ENCODE results near the gene JMJD8. TPM values are rescaled to one million over a fixed set of nuclear protein-coding genes. Genes with fewer than 3 reads are reported as not detected.

Gene JMJD8
- total RNA-seq, 2 donors from 2014 or later, result 48.8 to 55.6 TPM

DNA sequence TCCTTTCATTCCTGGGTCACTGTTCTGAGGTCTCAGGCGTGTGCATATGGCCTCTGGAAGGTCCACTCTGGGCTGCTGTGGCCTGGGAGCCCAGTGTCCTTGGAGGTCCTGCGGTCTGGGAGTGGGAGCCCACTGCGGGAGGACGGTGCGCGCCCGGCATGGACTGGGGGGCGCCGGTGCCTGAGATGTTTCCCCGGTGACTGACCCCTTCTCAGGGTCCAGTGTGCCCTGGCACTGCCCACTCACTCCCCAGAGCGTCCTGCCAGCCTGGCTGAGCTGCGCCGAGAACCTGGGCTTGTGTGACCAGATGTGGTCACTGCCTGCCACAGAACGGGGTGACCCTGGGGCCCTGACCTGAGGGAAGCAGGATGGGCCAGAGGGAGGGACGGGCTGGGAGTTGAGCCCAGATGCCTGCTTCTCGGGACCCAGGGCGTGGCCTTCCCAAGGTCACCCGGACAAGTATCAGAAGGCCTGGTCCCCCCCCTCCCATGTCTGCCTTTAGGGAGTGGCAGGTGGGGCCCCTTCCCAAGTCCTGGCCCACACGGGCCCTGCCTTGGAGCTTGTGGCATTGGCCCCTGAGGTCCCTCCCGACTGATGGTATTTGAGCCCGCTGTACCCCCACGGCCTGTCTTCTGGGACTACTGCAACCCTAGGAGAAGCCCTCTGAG lies 9.8 kb downstream of the JMJD8 start:
- Histone ChIP-seq H3K36me3 (ENCODE audit: control insufficient read depth, insufficient read depth, low read length) (peaks cover 38% of the 10 kb centered on the region), H3K4me1 (ENCODE audit: control insufficient read depth, insufficient read depth, low read length) (no peaks in the 10 kb centered on the region), H3K9me3 (ENCODE audit: control insufficient read depth, low read length) (no peaks in the 10 kb centered on the region), H3K9ac (ENCODE audit: extremely low read depth, low read length, poor library complexity, severe bottlenecking) (no peak overlapping the region), H3K27ac (ENCODE audit: low read depth, low read length) (no peak overlapping the region), H3K4me3 (ENCODE audit: low read length) (no peak overlapping the region), H3K27me3 (ENCODE audit: control insufficient read depth, insufficient read depth, low read length, poor library complexity, severe bottlenecking) (no peaks in the 10 kb centered on the region)
- Mint-ChIP-seq H3K4me3 (peak overlapping the region; percentile 50), H3K36me3 (ENCODE audit: low read depth) (peaks cover 15% of the 10 kb centered on the region), H3K9me3 (no peaks in the 10 kb centered on the region), H3K4me1 (peaks cover 6% of the 10 kb centered on the region), H3K27ac (no peak overlapping the region), H3K27me3 (ENCODE audit: insufficient read depth) (no peaks in the 10 kb centered on the region)
- no peak for DNase-seq
- 90 to 91% methylated on average over 13 to 22 of the region's 22 CpGs for WGBS, 2 experiments (ENCODE audit: insufficient coverage in 1 of 2, insufficient read length in 1 of 2)
- TF ChIP-seq CTCF (conservative IDR thresholded peaks at IDR 0.05), result no peak

GRCh38 chr16:673399-673991 lies 10.6 kb downstream of the JMJD8 start:
- peaks cover 6% of the 10 kb centered on the region for H3K4me1 Mint-ChIP-seq

DNA sequence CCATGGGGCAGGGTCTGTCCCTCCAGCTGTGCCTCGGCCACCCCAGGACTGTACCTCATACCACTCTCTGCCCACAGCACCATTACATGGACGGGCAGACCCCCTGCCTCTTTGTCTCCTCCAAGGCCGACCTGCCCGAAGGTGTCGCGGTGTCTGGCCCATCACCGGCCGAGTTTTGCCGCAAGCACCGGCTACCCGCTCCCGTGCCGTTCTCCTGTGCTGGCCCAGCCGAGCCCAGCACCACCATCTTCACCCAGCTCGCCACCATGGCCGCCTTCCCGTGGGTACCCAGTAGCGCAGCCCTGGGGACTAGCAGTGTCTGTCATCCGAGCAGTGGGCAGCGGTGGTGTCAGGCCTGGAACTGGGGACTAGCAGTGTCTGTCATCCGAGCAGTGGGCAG lies 11.3 kb downstream of the JMJD8 start:
- no peak overlapping the region for H3K27ac Mint-ChIP-seq
- H3K9me3 ChIP-seq (ENCODE audit: control insufficient read depth, low read length), result no peaks in the 10 kb centered on the region
- no peak overlapping the region for H3K4me3 ChIP-seq (ENCODE audit: low read length)

More at GRCh38 chr16:673399-673991, 10.6 kb downstream of the JMJD8 start:
- H3K27ac Mint-ChIP-seq, result no peak overlapping the region
- Histone ChIP-seq H3K36me3 (ENCODE audit: control insufficient read depth, insufficient read depth, low read length) (peaks cover 40% of the 10 kb centered on the region), H3K9ac (ENCODE audit: extremely low read depth, low read length, poor library complexity, severe bottlenecking) (no peak overlapping the region), H3K27me3 (ENCODE audit: control insufficient read depth, insufficient read depth, low read length, poor library complexity, severe bottlenecking) (no peaks in the 10 kb centered on the region), H3K9me3 (ENCODE audit: control insufficient read depth, low read length) (no peaks in the 10 kb centered on the region), H3K4me3 (ENCODE audit: low read length) (no peak overlapping the region), H3K4me1 (ENCODE audit: control insufficient read depth, insufficient read depth, low read length) (no peaks in the 10 kb centered on the region), H3K27ac (ENCODE audit: low read depth, low read length) (no peak overlapping the region)
- peaks cover 16% of the 10 kb centered on the region for H3K36me3 Mint-ChIP-seq (ENCODE audit: low read depth)
- H3K4me3 Mint-ChIP-seq, result no peak overlapping the region
- TF ChIP-seq CTCF (conservative IDR thresholded peaks at IDR 0.05), result no peak
- H3K27me3 Mint-ChIP-seq (ENCODE audit: insufficient read depth), result no peaks in the 10 kb centered on the region
- 97% methylated on average over 10 to 18 of the region's 18 CpGs for WGBS, 2 experiments (ENCODE audit: insufficient coverage in 1 of 2, insufficient read length in 1 of 2)
- no peak for DNase-seq
- H3K9me3 Mint-ChIP-seq, result no peaks in the 10 kb centered on the region

More for the DNA sequence above, 11.3 kb downstream of the JMJD8 start:
- Mint-ChIP-seq H3K4me3 (no peak overlapping the region), H3K4me1 (peaks cover 6% of the 10 kb centered on the region), H3K9me3 (no peaks in the 10 kb centered on the region), H3K36me3 (ENCODE audit: low read depth) (peaks cover 16% of the 10 kb centered on the region), H3K27me3 (ENCODE audit: insufficient read depth) (no peaks in the 10 kb centered on the region)
- no peaks in the 10 kb centered on the region for H3K4me1 ChIP-seq (ENCODE audit: control insufficient read depth, insufficient read depth, low read length)
- no peak overlapping the region for H3K27ac ChIP-seq (ENCODE audit: low read depth, low read length)
- H3K27me3 ChIP-seq (ENCODE audit: control insufficient read depth, insufficient read depth, low read length, poor library complexity, severe bottlenecking), result no peaks in the 10 kb centered on the region
- H3K9ac ChIP-seq (ENCODE audit: extremely low read depth, low read length, poor library complexity, severe bottlenecking), result no peak overlapping the region
- 97 to 98% methylated on average over 20 to 21 of the region's 21 CpGs for WGBS, 2 experiments (ENCODE audit: insufficient coverage in 1 of 2, insufficient read length in 1 of 2)
- H3K36me3 ChIP-seq (ENCODE audit: control insufficient read depth, insufficient read depth, low read length), result peaks cover 40% of the 10 kb centered on the region
- TF ChIP-seq CTCF (conservative IDR thresholded peaks at IDR 0.05), result no peak
- DNase-seq, result no peak
